Stomach (tissue), 4 donors: ENCODE data around the gene ARID3A.

Experiments used
- CTCF ChIP-seq, 7 experiments: fragments of 450-650 bp in 4 of 7; fragments of 200-600 bp in 3 of 7; sonication (generic) in 3 of 7; IDR thresholded peaks; one replicate each; pipeline ENCODE4 v1.5.1; 2016 to 2019; ENCODE audit warnings: antibody characterized with exemption in 7 of 7, control low read depth in 2 of 7, mild to moderate bottlenecking in 1 of 7
- EP300 ChIP-seq: sonication (generic); formaldehyde crosslinking; IDR thresholded peaks from one replicate; pipeline ENCODE4 v1.6.1; 2017; ENCODE audit warnings: antibody characterized with exemption
- POLR2A ChIP-seq, 4 donors: fragments of 450-650 bp; IDR thresholded peaks; one replicate each; pipeline ENCODE4 v1.6.1; 2016; ENCODE audit warnings: antibody characterized with exemption in 4 of 4, control low read depth in 2 of 4, mild to moderate bottlenecking in 1 of 4, moderate library complexity in 1 of 4
- POLR2AphosphoS5 ChIP-seq, 3 donors: sonication (generic); formaldehyde crosslinking; IDR thresholded peaks; one replicate each; pipeline ENCODE4 v1.6.1; 2016; ENCODE audit warnings: antibody characterized with exemption in 3 of 3

GRCh38 chr19:918481-919198, 7.2 kb upstream of the ARID3A start:
- no peak for TF ChIP-seq EP300
- TF ChIP-seq CTCF (IDR thresholded peaks at IDR 0.05): no peak
- TF ChIP-seq POLR2A (IDR thresholded peaks at IDR 0.05): no peak
- TF ChIP-seq POLR2AphosphoS5 (IDR thresholded peaks at IDR 0.05): no peak
